Kidney epithelial cell (primary cell): ENCODE results near the gene OGFOD3. TPM values are rescaled to one million over a fixed set of nuclear protein-coding genes. Genes with fewer than 3 reads are reported as not detected.

Source experiments
- DNase-seq: peaks from one replicate; pipeline ENCODE4 v3.0.0-alpha.2; 2010; ENCODE audit warnings: low read depth
- H3K27me3 ChIP-seq: 2 replicates; pipeline ENCODE4 v1.6.0; 2011; ENCODE audit warnings: low read length; ENCODE audit not compliant: control insufficient read depth, insufficient read depth
- H3K36me3 ChIP-seq: 2 replicates; pipeline ENCODE4 v1.5.1; 2011; ENCODE audit warnings: low read length; ENCODE audit not compliant: control insufficient read depth, insufficient read depth
- H3K4me3 ChIP-seq: 2 replicates; pipeline ENCODE4 v1.5.1; 2011; ENCODE audit warnings: low read depth, mild to moderate bottlenecking, control low read depth, low read length
- CTCF ChIP-seq: IDR thresholded peaks from 2 replicates; pipeline ENCODE4 v1.5.1; 2011; ENCODE audit warnings: mild to moderate bottlenecking, moderate library complexity, low read length, control low read depth, inconsistent platforms; ENCODE audit not compliant: insufficient read depth, poor library complexity, severe bottlenecking
- total RNA-seq: library from RNA; depleted of rRNA; stranded (reverse); fragments of >200 nt; gene quantifications from 2 replicates; pipeline ENCODE4 v1.2.3, GENCODE V29; 2015

OGFOD3 gene
- total RNA-seq, 1 donor from 2014 or later = 29.8 TPM

- no peak overlapping the region for H3K4me3 ChIP-seq
Observed at GRCh38 chr17:82389379-82389778, 29.0 kb downstream of the OGFOD3 start.

GRCh38 chr17:82388922-82389283 lies 29.5 kb downstream of the OGFOD3 start:
- TF ChIP-seq CTCF = no peak
- Histone ChIP-seq H3K36me3 (no peaks in the 10 kb centered on the region), H3K4me3 (no peak overlapping the region), H3K27me3 (peaks cover 36% of the 10 kb centered on the region)
- no peak for DNase-seq

More at GRCh38 chr17:82389379-82389778, 29.0 kb downstream of the OGFOD3 start:
- TF ChIP-seq CTCF = no peak
- no peak for DNase-seq
- H3K27me3 ChIP-seq = peaks cover 31% of the 10 kb centered on the region
- no peaks in the 10 kb centered on the region for H3K36me3 ChIP-seq

- no peak for TF ChIP-seq CTCF
- no peak for DNase-seq
- Histone ChIP-seq H3K36me3 (no peaks in the 10 kb centered on the region), H3K27me3 (peaks cover 40% of the 10 kb centered on the region), H3K4me3 (no peak overlapping the region)
Observed at GRCh38 chr17:82388223-82388921, 30.0 kb downstream of the OGFOD3 start.

GRCh38 chr17:82387705-82388106 lies 30.7 kb downstream of the OGFOD3 start:
- Histone ChIP-seq H3K27me3 (peaks cover 44% of the 10 kb centered on the region), H3K36me3 (no peaks in the 10 kb centered on the region), H3K4me3 (no peak overlapping the region)
- DNase-seq = no peak
- no peak for TF ChIP-seq CTCF

- H3K27me3 ChIP-seq = peaks cover 46% of the 10 kb centered on the region
- H3K4me3 ChIP-seq = no peak overlapping the region
- no peaks in the 10 kb centered on the region for H3K36me3 ChIP-seq
- TF ChIP-seq CTCF = no peak
- DNase-seq = no peak
Observed at GRCh38 chr17:82386881-82387704, 31.3 kb downstream of the OGFOD3 start.
